K562 (cell line): ENCODE measurements around the gene PNPLA8. TPM values are rescaled to one million over a fixed set of nuclear protein-coding genes. Genes with fewer than 3 reads are reported as not detected.

Source experiments
- CBX8 ChIP-seq: fragments of 200-600 bp; sonication (generic); IDR thresholded peaks from 2 replicates; pipeline ENCODE4 v1.6.1; 2012; ENCODE audit warnings: borderline replicate concordance, mixed run types, low read depth, mild to moderate bottlenecking, moderate library complexity, mixed read lengths, low read length, control low read depth, inconsistent platforms; ENCODE audit not compliant: poor library complexity, severe bottlenecking; ENCODE audit errors: extremely low read depth
- CREB1 ChIP-seq, 2 experiments: sonication (generic) in 1 of 2; formaldehyde crosslinking in 1 of 2; IDR thresholded peaks; 2 replicates each; pipeline versions ENCODE4 v1.6.1 to v1.8.0; 2012 to 2022; ENCODE audit warnings: inconsistent platforms in 1 of 2, mild to moderate bottlenecking in 1 of 2, missing genetic modification reagents in 1 of 2, moderate library complexity in 1 of 2
- EP400 ChIP-seq: fragments of 450-650 bp; IDR thresholded peaks from 2 replicates; pipeline ENCODE4 v1.6.1; 2017; ENCODE audit warnings: antibody characterized with exemption, mild to moderate bottlenecking, moderate library complexity
- LEF1 ChIP-seq: fragments of 450-650 bp; IDR thresholded peaks from 2 replicates; pipeline ENCODE4 v1.6.1; 2016; ENCODE audit warnings: mild to moderate bottlenecking
- NCOA6 ChIP-seq: fragments of 450-650 bp; IDR thresholded peaks from 2 replicates; pipeline ENCODE4 v1.6.1; 2017; ENCODE audit warnings: mild to moderate bottlenecking
- PCBP2 ChIP-seq: fragments of 200-400 bp; formaldehyde crosslinking; IDR thresholded peaks from 2 replicates; pipeline ENCODE4 v1.6.1; 2018; ENCODE audit warnings: low read length, low read depth, mild to moderate bottlenecking, moderate library complexity; ENCODE audit not compliant: poor library complexity, severe bottlenecking
- PML ChIP-seq: IDR thresholded peaks from 2 replicates; pipeline ENCODE4 v1.6.1; 2012; ENCODE audit warnings: low read length, inconsistent platforms
- RBM34 ChIP-seq: fragments of 200-400 bp; formaldehyde crosslinking; IDR thresholded peaks from 2 replicates; pipeline ENCODE4 v1.6.1; 2018; ENCODE audit warnings: low read length, borderline replicate concordance; ENCODE audit not compliant: insufficient read depth
- SRSF7 ChIP-seq: fragments of 200-400 bp; formaldehyde crosslinking; optimal IDR thresholded peaks from 2 replicates; pipeline ENCODE3; 2017; ENCODE audit warnings: mild to moderate bottlenecking, low read depth, low read length
- TBL1XR1 ChIP-seq, 2 experiments: IDR thresholded peaks; 2 replicates each; pipeline ENCODE4 v1.6.1; 2012; ENCODE audit warnings: improper control_type of control experiment in 2 of 2, low read length in 2 of 2, mild to moderate bottlenecking in 1 of 2
- TBP ChIP-seq: optimal IDR thresholded peaks from 2 replicates; pipeline ENCODE3; 2011; ENCODE audit warnings: low read depth, low read length, improper control_type of control experiment
- TEAD4 ChIP-seq, 2 experiments: sonication (generic) in 1 of 2; formaldehyde crosslinking in 1 of 2; IDR thresholded peaks; 2 replicates each; pipeline versions ENCODE4 v1.6.1 to v1.8.0; 2012 to 2022; ENCODE audit warnings: borderline replicate concordance in 1 of 2, inconsistent platforms in 1 of 2, low read length in 1 of 2, mild to moderate bottlenecking in 1 of 2, missing genetic modification reagents in 1 of 2
- ZNF263 ChIP-seq: sonication (generic); formaldehyde crosslinking; IDR thresholded peaks from 2 replicates; pipeline ENCODE4 v1.8.0; 2022; ENCODE audit warnings: mild to moderate bottlenecking, missing genetic modification reagents, borderline replicate concordance
- ZNF354B ChIP-seq: fragments of 250-450 bp; sonication (Bioruptor Pico); IDR thresholded peaks from 2 replicates; pipeline ENCODE4 v1.4.0; 2020
- polyA plus RNA-seq, 8 experiments: library from polyadenylated mRNA; depleted of rRNA in 4 of 8; stranded (reverse) in 5 of 8; unstranded in 3 of 8; fragments of >200 nt; fragmentation: Nextera tagmentation in 2 of 8; fragmentation: Illumina TruSeq in 1 of 8; extraction: Ambion mirVana in 2 of 8; extraction: Trizol in 1 of 8; gene quantifications; 2 replicates each; pipeline versions ENCODE4 v1.2.1 to v1.2.3, GENCODE V29; 2011 to 2014; ENCODE audit warnings: inconsistent platforms in 1 of 8, missing spikeins in 1 of 8
- total RNA-seq, 7 experiments: library from RNA; depleted of rRNA in 6 of 7; stranded (reverse); fragments of >200 nt in 6 of 7; fragmentation: Illumina TruSeq in 2 of 7; extraction: Trizol in 2 of 7; gene quantifications; 2 replicates each; pipeline versions ENCODE4 v1.2.1 to v1.2.3, GENCODE V29; 2011 to 2021; ENCODE audit warnings: low replicate concordance in 1 of 7
- TF ChIP-seq, protein P1 (sequence below): fragments of 250-450 bp; sonication (Bioruptor Pico); IDR thresholded peaks from 2 replicates; pipeline ENCODE4 v1.8.0; 2021; ENCODE audit warnings: moderate library complexity, mild to moderate bottlenecking, inconsistent platforms
- TF ChIP-seq, protein P2 (sequence below): fragments of 250-450 bp; sonication (Bioruptor Pico); IDR thresholded peaks from 2 replicates; pipeline ENCODE4 v1.5.0; 2021; ENCODE audit warnings: mild to moderate bottlenecking, borderline replicate concordance
- TF ChIP-seq, protein P3 (sequence below): fragments of 250-450 bp; sonication (Bioruptor Pico); IDR thresholded peaks from 2 replicates; pipeline ENCODE4 v1.8.0; 2021; ENCODE audit warnings: mild to moderate bottlenecking, moderate library complexity
- TF ChIP-seq, protein P4 (sequence below): fragments of 250-450 bp; sonication (Bioruptor Pico); IDR thresholded peaks from 2 replicates; pipeline ENCODE4 v1.8.0; 2021; ENCODE audit warnings: moderate library complexity, mild to moderate bottlenecking, inconsistent platforms
- TF ChIP-seq, protein P5 (sequence below): fragments of 450-650 bp; formaldehyde crosslinking; conservative IDR thresholded peaks from 2 replicates; pipeline ENCODE4 v1.4.0; 2022; ENCODE audit warnings: mild to moderate bottlenecking, missing genetic modification characterization

PNPLA8 gene
- total and polyA plus RNA-seq, 9 of the 15 experiments (the other 6 are each of a cell fraction or from before 2014, with no cell fraction given), result 12.8 to 27.6 (median 16.3) TPM

DNA sequence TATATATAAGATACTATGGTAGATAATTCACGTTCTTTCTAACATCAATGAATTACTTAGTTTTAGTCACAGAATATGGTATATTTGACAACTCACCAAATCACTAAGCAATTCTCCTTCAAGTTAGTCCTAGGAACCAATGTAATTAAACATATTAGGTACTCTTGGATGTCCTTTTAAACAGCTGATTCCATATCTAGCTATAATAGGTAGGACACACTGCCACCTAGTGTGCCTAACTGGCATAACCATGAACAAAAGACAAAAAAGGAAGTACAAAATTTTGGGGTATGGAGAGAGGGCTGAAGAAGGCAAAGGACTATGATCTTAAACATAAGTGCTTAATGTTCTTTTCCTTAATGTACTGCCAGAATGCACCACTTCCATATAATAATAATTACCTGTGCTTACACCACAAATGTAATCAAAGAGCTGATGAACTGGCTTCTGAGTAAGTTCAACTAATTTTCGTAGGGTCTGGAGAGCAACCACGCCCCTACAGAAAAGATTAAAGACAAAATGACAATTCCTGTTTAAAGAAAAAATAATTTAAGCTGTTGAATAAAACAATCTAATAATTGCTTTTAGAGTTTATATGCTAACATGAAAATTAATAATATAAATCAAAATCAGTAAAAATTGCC lies 28.7 kb downstream of the PNPLA8 start (continued):
- TF ChIP-seq, protein P1, sequence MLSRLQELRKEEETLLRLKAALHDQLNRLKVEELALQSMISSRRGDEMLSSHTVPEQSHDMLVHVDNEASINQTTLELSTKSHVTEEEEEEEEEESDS (CRISPR knock-in tag), result no peak
- TF ChIP-seq ZNF263 (no peak), PCBP2 (no peak), TBP (no peak), ZNF354B (CRISPR knock-in tag) (no peak), EP400 (no peak; the same call in 1 of the 2 replicates), RBM34 (no peak), TEAD4 (IDR thresholded peaks at IDR 0.05; ENCODE audit: low read length) (no peak), TEAD4 (CRISPR knock-in tag; IDR thresholded peaks at IDR 0.05; ENCODE audit: borderline replicate concordance) (no peak), SRSF7 (no peak), NCOA6 (no peak), TBL1XR1 (IDR thresholded peaks at IDR 0.05; ENCODE audit: low read length in 2 of 2) (peak in 1 of 2 experiments; percentile 11; a peak in 1 of 4 replicates), CREB1 (IDR thresholded peaks at IDR 0.05) (no peak), CREB1 (CRISPR knock-in tag; IDR thresholded peaks at IDR 0.05) (no peak), CBX8 (no peak), PML (no peak), LEF1 (peak; percentile 42; the same call in 1 of the 2 replicates)
- TF ChIP-seq, protein P2, sequence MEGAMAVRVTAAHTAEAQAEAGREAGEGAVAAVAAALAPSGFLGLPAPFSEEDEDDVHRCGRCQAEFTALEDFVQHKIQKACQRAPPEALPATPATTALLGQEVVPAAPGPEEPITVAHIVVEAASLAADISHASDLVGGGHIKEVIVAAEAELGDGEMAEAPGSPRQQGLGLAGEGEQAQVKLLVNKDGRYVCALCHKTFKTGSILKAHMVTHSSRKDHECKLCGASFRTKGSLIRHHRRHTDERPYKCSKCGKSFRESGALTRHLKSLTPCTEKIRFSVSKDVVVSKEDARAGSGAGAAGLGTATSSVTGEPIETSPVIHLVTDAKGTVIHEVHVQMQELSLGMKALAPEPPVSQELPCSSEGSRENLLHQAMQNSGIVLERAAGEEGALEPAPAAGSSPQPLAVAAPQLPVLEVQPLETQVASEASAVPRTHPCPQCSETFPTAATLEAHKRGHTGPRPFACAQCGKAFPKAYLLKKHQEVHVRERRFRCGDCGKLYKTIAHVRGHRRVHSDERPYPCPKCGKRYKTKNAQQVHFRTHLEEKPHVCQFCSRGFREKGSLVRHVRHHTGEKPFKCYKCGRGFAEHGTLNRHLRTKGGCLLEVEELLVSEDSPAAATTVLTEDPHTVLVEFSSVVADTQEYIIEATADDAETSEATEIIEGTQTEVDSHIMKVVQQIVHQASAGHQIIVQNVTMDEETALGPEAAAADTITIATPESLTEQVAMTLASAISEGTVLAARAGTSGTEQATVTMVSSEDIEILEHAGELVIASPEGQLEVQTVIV (CRISPR knock-in tag), result no peak
- TF ChIP-seq, protein P3, sequence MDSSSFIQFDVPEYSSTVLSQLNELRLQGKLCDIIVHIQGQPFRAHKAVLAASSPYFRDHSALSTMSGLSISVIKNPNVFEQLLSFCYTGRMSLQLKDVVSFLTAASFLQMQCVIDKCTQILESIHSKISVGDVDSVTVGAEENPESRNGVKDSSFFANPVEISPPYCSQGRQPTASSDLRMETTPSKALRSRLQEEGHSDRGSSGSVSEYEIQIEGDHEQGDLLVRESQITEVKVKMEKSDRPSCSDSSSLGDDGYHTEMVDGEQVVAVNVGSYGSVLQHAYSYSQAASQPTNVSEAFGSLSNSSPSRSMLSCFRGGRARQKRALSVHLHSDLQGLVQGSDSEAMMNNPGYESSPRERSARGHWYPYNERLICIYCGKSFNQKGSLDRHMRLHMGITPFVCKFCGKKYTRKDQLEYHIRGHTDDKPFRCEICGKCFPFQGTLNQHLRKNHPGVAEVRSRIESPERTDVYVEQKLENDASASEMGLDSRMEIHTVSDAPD, result no peak
- TF ChIP-seq, protein P4, sequence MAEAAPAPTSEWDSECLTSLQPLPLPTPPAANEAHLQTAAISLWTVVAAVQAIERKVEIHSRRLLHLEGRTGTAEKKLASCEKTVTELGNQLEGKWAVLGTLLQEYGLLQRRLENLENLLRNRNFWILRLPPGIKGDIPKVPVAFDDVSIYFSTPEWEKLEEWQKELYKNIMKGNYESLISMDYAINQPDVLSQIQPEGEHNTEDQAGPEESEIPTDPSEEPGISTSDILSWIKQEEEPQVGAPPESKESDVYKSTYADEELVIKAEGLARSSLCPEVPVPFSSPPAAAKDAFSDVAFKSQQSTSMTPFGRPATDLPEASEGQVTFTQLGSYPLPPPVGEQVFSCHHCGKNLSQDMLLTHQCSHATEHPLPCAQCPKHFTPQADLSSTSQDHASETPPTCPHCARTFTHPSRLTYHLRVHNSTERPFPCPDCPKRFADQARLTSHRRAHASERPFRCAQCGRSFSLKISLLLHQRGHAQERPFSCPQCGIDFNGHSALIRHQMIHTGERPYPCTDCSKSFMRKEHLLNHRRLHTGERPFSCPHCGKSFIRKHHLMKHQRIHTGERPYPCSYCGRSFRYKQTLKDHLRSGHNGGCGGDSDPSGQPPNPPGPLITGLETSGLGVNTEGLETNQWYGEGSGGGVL, result no peak
- TF ChIP-seq, protein P5, sequence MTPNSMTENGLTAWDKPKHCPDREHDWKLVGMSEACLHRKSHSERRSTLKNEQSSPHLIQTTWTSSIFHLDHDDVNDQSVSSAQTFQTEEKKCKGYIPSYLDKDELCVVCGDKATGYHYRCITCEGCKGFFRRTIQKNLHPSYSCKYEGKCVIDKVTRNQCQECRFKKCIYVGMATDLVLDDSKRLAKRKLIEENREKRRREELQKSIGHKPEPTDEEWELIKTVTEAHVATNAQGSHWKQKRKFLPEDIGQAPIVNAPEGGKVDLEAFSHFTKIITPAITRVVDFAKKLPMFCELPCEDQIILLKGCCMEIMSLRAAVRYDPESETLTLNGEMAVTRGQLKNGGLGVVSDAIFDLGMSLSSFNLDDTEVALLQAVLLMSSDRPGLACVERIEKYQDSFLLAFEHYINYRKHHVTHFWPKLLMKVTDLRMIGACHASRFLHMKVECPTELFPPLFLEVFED, result no peak
